Lower lobe of right lung (tissue), 2 donors: ENCODE measurements around the gene SLC25A39. TPM values are rescaled to one million over a fixed set of nuclear protein-coding genes. Genes with fewer than 3 reads are reported as not detected.
"Not testable (repeated sequence)": the region's sequence is repeated elsewhere in the genome, so short reads cannot be mapped to it uniquely, and the experiment has no call there.

Experiments used
- ATAC-seq, 2 donors: fragments of 200-7000 bp; cut with Tn5 transposase; one replicate each; pipeline ENCODE4 v1.9.1; 2020 to 2022; ENCODE audit warnings: mild to moderate bottlenecking in 2 of 2, moderate library complexity in 2 of 2
- DNase-seq: peaks from one replicate; pipeline ENCODE4 v3.0.0-alpha.2; 2020
- H3K27ac ChIP-seq: fragments of 200-600 bp; one replicate; pipeline ENCODE4 v1.8.0; 2022
- H3K27me3 ChIP-seq: fragments of 200-600 bp; one replicate; pipeline ENCODE4 v1.8.0; 2022; ENCODE audit warnings: low read depth
- H3K36me3 ChIP-seq: fragments of 200-600 bp; one replicate; pipeline ENCODE4 v1.8.0; 2022; ENCODE audit warnings: mild to moderate bottlenecking
- H3K4me1 ChIP-seq: fragments of 200-600 bp; one replicate; pipeline ENCODE4 v1.8.0; 2022
- H3K4me3 ChIP-seq: fragments of 200-600 bp; one replicate; pipeline ENCODE4 v1.8.0; 2022; ENCODE audit warnings: mild to moderate bottlenecking
- H3K9me3 ChIP-seq: fragments of 200-600 bp; one replicate; pipeline ENCODE4 v1.8.0; 2022
- intact Hi-C: fragments of 100-400 bp; cut with DNase I; formaldehyde crosslinking; loops from one replicate; pipeline ENCODE4 v1.11.0; 2022
- total RNA-seq: library from RNA; stranded (reverse); fragmentation: NEBNext Ultra II Directional; extraction: Animal tissue kit (Norgen Biotek cat#: 25700); gene quantifications from one replicate; pipeline ENCODE4 v1.2.1, GENCODE V29; 2021
- TF ChIP-seq, protein P1 (sequence below): fragments of 200-600 bp; IDR thresholded peaks from one replicate; pipeline ENCODE4 v1.8.0; 2022; ENCODE audit warnings: antibody characterized with exemption, mild to moderate bottlenecking
- donor health status: DM: no; HTN: yes; CAD: no; lungs with severe emphysema.

The SLC25A39 gene
- total RNA-seq, 1 donor from 2014 or later = 76.1 TPM

DNA sequence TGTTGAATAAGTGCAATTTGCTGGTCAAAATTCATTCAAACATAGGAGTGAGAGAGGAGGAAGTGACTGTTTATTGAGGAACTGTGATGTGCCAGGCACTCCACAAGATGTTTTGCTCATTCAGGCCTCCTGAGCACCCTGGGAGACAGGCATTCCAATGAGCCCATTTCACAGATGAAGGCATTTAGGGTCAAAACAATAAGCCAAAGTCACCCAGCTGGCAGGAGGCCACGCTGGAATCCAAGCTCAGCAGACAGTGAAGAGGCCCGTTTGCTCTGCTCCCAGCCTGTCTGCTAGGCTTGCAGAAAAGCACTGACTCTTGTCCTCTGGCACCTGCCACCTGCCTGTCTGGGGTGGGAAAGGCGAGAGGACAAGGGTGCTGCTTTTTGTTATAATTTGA lies 10.1 kb upstream of the SLC25A39 start:
- DNase-seq (no peak), ATAC-seq (no peak)
- Histone ChIP-seq H3K36me3 (no peaks in the 10 kb centered on the region), H3K27me3 (no peaks in the 10 kb centered on the region), H3K4me1 (peaks cover 38% of the 10 kb centered on the region), H3K4me3 (no peak overlapping the region), H3K9me3 (no peaks in the 10 kb centered on the region), H3K27ac (peak overlapping the region; percentile 6)
- intact Hi-C loops = no loop called here
- TF ChIP-seq, protein P1, sequence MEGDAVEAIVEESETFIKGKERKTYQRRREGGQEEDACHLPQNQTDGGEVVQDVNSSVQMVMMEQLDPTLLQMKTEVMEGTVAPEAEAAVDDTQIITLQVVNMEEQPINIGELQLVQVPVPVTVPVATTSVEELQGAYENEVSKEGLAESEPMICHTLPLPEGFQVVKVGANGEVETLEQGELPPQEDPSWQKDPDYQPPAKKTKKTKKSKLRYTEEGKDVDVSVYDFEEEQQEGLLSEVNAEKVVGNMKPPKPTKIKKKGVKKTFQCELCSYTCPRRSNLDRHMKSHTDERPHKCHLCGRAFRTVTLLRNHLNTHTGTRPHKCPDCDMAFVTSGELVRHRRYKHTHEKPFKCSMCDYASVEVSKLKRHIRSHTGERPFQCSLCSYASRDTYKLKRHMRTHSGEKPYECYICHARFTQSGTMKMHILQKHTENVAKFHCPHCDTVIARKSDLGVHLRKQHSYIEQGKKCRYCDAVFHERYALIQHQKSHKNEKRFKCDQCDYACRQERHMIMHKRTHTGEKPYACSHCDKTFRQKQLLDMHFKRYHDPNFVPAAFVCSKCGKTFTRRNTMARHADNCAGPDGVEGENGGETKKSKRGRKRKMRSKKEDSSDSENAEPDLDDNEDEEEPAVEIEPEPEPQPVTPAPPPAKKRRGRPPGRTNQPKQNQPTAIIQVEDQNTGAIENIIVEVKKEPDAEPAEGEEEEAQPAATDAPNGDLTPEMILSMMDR = no peak

DNA sequence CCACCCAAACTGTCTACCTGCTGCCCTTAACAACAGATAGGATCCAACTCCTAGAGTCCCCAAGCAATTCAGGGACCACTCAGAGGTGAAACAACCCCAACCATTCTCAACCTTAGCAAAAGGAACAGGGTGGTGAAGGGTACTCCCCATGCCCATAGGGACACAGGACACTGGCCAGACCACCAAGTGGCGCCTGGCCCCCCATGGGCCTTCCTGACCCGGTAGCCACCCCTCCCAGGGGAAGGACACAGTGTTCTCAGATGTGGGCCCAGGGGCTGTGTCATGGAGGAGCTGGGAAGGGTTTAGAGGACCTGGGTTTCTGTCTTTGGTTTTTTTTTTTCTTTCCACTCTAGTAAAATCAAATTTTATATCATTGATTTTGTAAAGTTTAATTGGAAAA lies 9.7 kb upstream of the SLC25A39 start:
- Histone ChIP-seq H3K4me3 (no peak overlapping the region), H3K9me3 (no peaks in the 10 kb centered on the region), H3K4me1 (peaks cover 38% of the 10 kb centered on the region), H3K36me3 (no peaks in the 10 kb centered on the region), H3K27ac (peak overlapping the region; percentile 36), H3K27me3 (no peaks in the 10 kb centered on the region)
- TF ChIP-seq, protein P1 = no peak
- ATAC-seq (peak in 1 of 2 donors; percentile 45), DNase-seq (no peak)
- intact Hi-C loops = no loop called here

DNA sequence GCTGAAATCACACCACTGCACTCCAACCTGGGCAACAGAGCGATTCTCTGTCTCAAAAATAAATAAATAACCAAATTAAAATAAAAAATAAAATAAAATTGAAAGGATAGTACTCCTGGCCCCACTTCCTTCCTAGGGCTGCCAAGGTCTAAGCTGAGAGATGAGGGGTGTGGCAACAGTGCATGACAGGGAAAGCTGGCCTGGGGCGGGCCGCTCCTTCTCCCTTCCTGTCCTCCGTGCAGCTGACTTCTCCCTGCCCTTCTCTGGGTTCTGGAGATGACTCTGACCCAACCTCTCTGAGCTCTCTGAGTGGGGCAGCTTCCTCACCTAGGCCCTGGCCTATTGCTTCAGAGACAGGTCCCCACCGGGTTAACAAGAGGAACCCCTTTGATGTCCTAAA lies 8.7 kb upstream of the SLC25A39 start:
- TF ChIP-seq, protein P1 = no peak
- DNase-seq = peak; percentile 70
- H3K4me1 ChIP-seq = peaks cover 38% of the 10 kb centered on the region
- no peaks in the 10 kb centered on the region for H3K27me3 ChIP-seq
- intact Hi-C loops = no loop called here
- no peak overlapping the region for H3K4me3 ChIP-seq
- H3K36me3 ChIP-seq = no peaks in the 10 kb centered on the region
- ATAC-seq = peak; percentile 69 to 72
- H3K27ac ChIP-seq = peak overlapping the region; percentile 9
- H3K9me3 ChIP-seq = no peaks in the 10 kb centered on the region

DNA sequence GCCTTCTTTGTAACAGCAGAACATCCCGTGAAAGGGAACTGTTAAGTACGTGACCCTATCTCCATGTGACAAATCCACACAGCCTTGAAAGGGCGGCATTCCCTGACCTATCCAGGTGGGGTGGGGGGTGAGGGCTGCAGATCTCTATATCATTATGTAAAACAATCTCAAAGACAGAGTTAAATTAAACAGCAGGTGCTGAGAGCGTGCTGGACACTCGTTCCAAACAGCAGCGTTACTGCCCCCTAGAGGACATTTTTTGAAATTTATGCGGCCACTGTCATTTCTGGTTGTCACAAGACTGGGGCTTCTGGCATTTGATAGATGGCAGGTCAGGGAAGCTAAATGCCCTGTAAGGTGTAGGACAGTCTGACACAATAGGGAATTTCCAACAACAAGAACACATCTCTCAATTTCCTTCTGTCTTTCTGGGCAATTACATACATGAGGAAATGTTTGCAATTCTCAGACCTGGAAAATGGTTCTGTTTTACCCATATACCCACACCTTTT lies 6.7 kb upstream of the SLC25A39 start:
- ATAC-seq (peak; percentile 32 to 43), DNase-seq (no peak)
- TF ChIP-seq, protein P1 = peak; percentile 79
- no peak overlapping the region for H3K4me3 ChIP-seq
- no peaks in the 10 kb centered on the region for H3K27me3 ChIP-seq
- H3K27ac ChIP-seq = no peak overlapping the region
- peaks cover 45% of the 10 kb centered on the region for H3K4me1 ChIP-seq
- intact Hi-C loops = no loop called here
- no peaks in the 10 kb centered on the region for H3K9me3 ChIP-seq
- H3K36me3 ChIP-seq = no peaks in the 10 kb centered on the region

DNA sequence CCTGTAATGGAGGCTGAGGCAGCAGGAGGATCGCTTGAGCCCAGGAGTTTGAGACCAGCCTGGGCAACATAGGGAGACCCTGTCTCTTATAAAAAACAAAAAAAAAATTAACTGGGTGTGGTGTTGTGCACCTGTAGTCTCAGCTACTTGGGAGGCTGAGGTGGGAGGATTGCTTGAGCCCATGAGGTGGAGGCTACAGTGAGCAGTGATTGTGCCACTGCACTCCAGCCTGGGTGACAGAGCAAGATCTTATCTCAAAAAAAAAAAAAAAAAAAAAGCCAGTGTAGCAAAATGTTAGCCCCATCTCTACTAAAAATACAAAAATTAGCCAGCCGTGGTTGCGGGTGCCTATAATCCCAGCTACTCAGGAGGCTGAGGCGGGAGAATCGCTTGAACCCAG lies 5.6 kb upstream of the SLC25A39 start:
- H3K9me3 ChIP-seq, H3K27me3 ChIP-seq, H3K27ac ChIP-seq, DNase-seq, H3K36me3 ChIP-seq, ATAC-seq, intact Hi-C loops, H3K4me3 ChIP-seq: not testable (repeated sequence)
- H3K4me1 ChIP-seq = peaks cover 46% of the 10 kb centered on the region

DNA sequence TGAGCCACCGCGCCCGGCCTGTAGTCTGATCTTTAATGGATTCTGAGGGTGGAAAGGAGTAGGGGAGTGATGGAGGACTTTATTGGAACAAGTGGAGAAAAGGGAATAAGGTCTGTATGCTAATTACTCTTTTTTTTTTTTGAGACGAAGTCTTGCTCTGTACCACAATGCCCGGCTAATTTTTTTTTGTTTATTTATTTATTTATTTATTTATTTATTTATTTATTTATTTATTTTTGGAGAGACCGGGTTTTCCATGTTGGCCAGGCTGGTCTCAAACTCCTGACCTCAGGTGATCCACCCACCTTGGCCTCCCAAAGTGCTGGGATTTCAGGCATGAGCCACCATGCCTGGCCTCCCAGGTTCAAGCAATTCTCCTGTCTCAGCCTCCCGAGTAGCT lies 4.9 kb upstream of the SLC25A39 start:
- H3K27me3 ChIP-seq, H3K36me3 ChIP-seq, ATAC-seq, DNase-seq, H3K27ac ChIP-seq, H3K9me3 ChIP-seq, H3K4me3 ChIP-seq, intact Hi-C loops: not testable (repeated sequence)
- H3K4me1 ChIP-seq = peaks cover 40% of the 10 kb centered on the region
